Activated CD4-positive, alpha-beta T cell treated with anti-CD3 and anti-CD28 coated beads for 24 hours (primary cell): ENCODE data around the gene PRKCB.

Source experiments
- DNase-seq, 2 donors: peaks; one replicate each; pipeline ENCODE4 v3.0.0-alpha.2; 2020; ENCODE audit warnings: low read depth in 2 of 2

PRKCB gene

DNA sequence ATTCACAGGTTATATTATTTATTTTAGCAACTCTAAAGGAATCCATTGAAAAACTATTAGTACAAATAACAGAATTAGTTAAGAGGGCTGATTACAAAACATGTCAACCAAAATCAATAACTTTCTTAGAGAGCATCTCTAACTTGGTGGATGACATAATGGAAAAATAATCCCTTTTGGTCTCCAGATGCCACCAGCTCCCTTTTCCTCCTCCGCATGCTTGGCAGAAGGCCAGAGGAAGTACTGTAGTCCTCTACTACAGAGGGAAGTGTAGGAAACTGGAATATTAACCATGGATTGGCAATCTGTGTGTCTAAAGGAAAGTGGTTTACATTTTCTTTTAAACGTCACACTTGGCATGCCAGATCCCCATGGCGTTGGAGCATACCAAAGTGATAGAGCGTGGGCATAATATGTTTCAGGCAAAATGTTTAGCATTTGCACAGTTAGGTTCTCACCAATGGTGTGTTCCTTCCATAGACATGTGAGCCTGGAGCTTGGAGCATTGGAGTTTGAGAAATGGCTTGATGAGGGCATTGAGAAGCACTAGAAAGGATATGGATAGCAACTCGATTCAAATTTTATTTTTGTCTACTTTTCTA is 106.3 kb downstream of the PRKCB start:
- no peak for DNase-seq

DNA sequence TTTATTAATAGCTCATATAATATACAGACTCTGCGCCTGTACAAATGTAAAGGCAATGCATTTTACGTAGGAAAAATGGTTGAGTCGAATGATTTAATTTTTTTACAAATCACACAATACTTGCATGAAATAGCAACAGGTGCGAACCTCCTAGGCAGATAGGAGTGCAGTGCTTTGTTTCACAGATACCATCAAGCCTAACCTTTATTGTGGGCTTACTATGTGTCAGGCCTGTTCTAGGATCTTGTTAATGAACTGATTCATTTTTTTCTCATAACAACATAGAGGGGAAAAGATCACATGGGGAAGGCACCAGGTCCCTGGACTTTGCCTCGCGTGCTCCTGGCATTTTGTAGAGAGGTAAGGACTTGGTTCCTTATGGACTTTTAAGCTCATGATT is 107.8 kb downstream of the PRKCB start:
- no peak for DNase-seq

DNA sequence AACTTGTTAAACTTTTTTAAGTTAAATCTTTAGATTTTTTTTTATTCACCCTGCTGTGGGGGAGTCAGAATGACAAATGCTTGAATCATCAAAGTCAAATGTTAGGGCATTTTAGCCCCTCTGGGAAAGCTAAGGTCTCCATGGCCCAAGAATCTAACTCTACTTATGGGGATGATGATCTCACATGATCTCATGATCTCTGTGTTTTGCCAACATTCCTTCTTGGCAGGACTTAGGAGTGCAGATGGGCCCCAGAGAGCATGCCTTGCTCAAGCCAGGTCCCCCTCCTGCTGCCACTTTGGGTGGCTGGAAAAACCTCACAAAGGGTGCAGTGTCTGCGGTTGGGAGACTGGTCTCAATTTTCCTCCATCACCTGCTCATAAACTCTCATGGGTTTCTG is 108.6 kb downstream of the PRKCB start:
- DNase-seq = no peak

DNA sequence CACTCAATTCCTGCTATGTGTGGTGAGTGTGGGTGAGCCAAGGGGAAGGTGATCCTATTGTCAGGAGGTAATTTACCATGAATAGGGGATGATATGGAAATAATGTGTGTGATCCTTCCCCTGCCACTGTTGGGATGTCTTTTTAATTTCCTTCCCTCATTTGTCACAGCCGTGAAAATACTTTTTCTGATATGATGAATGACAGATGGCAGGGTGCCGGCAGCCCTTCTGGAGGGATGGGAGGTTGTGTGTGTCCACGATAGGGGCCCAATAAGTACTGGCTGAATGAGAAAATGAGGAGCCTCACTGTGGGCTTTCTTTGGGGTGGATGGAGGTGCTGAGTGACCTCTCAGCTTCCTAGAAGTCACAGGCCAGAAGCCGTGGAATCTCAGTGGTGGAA is 109.5 kb downstream of the PRKCB start:
- no peak for DNase-seq

DNA sequence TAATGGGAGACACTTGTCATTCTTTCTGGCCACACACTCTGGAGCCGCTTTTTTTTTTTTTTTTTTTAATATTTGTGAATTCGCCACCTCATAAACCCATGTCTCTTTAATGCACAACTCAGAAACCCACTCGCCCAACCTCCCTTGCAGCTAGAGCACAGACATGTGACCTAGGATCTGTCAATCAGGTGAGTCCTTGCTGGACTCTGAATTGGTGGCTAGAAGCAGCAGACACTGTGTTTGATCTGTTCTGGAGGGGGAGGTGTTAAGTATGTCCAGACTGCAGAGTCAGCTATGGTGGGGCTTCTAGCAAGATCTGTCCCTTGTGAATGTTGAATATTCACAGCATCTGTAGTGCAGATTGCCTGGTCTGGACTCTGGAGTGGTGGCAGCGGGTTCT is 112.1 kb downstream of the PRKCB start:
- DNase-seq = no peak

DNA sequence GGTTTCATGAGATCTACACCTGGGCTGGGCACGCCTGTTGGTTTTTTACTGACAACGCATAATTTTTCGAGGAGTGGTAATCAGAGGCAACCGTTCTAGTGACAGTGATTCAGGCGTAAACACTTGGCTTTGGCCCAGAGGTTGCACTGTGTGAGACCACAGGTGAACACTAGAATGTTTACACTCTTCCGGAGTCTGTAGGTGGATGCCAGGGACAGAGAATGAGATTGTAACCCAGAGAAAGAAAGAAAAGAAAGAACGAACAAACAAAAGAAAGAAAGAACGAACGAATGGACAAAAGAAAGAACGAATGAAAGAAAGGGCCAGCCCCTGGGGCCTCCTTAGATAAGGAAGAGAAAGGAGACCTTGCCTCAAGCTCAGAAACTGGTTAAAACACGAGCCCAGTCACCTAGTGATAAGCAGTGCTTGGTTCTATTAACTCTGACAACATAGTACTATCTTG is 113.2 kb downstream of the PRKCB start:
- DNase-seq = no peak

DNA sequence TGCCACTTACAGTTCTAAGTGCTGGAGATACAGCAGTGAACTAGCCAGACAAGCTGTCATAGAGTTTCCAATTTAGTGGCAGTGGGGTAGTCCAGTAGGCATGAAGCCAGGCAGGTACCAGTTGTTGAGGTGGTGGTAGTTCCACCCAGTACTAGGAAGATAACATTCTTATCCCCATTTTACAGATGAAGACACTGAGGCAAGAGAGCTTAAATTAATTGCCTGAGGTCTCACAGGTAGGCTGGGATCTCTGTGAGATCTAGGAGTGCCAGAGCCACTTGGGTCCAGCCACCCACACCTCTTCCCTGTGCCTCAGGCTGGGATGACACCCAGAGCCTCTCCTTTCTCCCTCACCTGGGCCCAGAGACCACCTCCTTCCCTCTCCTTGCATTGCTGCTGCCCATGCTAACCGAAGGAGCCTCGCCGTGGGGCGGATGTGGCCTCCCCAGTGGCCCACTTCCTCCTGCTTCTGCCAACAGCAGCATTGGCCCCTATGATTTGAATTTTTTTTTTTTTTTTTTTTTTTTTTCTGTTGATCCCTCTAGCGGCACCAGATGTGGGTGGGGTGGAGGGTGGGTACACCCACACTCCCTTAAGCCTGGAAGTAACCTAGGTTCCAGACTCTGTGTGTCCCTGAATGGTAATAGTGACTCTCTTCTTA is 114.0 kb downstream of the PRKCB start:
- no peak for DNase-seq

DNA sequence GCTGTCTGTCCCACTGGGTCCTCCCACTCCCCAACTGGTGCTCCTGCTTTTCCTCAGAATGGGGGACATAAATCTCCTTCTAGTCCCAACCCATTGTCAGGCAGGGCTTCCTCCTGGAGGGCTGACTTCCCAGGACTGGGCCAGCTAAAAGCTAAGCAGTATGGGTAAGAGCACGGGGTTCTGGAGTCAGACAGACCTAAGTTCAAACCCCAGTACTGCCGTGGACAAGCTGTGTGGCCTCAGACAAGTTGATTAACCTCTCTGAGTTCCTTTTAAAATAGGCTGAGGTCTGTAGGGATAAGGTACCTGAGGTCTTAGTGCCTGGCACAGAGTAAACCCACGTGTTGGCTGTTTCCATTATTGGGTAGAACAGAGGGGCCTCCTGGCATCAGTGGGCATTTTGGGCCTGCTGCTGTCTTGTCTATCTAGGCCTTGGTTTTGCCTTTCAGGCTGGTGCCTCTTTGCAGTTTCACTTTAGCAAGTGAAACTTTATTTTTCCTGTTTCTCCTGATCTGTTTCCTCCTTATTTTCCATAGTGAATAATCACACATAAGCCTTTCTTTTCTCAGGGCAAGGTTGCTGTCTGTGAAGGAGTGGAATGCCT is 114.6 kb downstream of the PRKCB start:
- no peak for DNase-seq

DNA sequence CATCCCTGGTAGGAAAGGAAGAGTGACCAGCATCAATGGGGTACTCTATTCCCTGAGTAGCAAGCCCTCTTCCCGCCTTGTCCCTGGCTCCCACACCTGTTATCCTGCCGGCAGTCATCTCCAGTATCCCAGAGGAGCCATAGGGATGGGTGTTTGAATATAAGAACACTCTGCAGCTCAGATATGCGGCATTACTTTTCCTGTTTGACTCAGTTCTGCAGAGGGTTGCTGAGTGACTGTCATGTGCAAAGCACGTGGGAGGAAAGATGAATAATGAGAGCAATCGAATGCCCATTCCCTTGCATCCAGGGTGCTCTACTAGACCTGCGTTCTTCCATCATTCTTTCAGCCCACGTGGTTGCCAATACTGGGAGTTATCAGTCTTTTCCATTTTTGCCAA is 115.1 kb downstream of the PRKCB start:
- no peak for DNase-seq

DNA sequence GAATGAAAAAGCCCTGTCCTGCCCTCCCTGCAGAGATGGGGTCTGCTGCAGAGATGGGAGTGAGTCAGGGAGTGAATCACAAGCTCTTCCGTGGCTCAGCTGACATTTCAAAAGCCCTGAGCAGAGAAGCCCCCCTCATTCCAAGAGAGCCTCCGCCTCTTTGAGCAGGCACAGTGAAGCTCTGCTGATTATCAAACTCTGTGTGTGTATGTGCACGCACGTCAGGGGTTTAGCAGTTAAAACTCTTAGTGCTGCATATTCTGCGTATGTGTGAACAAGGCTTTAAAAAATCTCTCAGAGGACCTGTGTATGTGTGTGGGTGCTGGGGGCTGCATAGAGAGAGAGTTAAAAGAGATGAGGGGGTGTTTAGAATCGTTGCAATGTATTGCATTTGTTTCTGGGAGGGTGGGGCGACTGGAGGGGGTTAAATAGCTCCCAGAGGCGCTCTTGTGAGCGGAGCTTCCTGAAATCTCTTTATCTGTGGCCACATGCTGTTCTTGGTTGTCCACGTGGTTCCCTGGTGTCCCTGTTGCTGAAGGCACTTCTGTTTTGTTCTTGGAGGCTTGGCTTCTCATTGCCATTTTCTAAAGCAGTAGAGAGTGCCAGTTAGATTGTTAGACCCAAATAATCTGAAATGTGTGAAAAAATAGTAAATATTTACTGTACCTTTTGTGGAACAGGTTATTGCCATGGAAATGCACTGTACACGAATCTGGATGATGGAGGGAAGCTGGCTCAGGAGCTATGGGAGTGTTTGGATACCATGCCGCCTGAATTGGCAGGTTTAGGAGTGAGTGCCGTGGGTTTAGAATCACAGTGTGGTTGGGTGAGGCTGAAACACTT is 116.6 kb downstream of the PRKCB start:
- no peak for DNase-seq

DNA sequence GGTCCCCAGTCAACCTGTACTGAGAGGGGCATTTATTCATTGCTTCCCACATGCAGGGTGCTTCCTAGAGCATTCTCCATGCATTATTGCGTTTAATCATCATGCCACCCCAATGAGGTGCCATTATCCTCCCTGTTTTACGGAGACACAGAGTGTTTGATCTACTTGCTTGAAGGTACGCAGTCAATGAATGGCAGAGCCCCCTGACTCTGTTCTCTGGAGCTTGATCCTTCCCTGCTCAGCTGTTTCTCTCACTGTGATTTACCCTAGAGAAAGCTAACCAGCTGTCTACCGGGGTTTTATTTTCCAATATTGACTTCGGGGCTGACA is 117.2 kb downstream of the PRKCB start:
- no peak for DNase-seq

DNA sequence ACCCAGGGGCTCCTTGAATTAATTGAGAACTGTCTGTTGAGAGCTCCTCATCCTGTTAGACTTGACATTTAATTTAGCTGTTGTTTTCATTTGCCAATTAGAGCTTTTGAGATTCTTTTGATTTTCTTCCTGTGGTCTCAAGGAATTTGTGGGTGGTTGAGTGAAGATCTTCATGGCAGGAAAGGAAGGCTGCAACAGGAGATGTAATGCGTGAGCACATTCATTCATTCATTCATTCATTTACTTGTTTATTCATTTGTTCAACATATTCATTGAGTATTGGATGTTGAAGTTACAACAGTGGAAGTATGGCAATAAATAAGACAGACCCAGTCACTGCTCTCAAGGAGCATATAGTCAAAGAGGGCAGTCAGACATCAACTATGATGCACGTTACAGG is 117.7 kb downstream of the PRKCB start:
- DNase-seq = no peak

DNA sequence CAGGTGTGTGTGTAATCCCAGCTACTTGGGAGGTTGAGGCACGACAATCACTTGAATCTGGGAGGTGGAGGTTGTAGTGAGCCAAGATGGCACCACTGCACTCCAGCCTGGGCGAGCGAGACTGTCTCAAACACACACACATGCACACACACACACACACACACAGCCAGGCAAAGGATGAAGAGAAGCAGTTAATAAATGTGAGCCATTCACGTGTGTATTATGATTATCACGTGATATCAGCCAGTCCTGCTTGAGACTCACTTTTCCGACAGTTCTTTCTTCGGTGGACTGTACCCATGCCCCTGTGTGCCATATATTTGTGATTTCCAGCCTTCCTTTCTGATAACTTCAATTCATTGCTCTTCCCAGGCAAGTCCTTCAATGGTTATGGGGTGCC is 119.3 kb downstream of the PRKCB start:
- DNase-seq = no peak

DNA sequence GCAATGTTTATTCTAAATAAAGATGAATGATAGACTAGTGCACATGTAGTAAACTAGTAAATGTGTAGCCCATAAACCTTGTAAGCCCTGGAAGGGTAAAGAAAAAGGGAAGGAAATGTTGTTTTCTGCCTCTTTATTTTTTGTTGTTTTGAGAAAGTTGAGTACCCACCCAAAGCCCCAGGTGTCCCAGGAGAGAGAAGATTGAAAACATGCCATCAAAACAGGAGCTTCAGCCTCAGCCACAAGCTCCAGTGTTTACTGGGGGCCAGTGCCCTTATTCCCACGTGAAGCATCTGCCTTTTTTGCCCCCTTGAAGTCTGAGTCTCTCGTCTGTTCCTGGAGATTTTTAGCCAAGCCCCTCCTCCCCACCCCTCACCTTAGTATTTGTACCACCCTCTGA is 121.5 kb downstream of the PRKCB start:
- DNase-seq = no peak

DNA sequence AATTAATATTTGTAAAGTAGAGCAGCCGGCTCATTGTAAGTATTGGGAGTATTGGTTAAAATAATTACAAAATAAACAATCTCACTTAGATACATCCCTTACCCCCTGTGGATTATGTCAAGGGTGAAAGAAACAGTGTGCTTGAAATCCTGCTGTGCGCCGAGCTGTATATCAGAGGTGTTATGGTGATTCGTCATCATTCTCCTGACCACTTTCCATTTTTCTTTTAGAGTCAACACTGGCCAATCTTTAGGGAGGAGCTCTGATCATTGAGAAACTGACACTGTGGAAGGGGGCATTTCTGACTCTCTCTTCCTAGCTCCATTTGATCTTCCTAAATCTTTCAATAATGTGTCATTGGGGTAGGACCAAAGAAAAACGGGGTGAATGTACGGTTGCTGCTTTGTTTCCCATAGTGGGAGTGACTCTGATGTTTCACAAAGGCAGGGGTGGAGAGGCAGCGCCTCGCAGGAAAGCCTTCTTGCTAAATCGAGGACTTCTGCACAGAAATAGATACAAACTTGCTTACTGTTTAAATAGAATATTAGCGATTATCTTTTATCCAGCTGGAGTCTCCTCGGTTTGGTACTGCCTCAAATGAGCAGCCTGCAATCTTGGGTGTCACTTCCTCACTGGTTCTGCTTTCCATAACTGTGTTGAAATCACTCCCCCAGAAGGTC is 123.4 kb downstream of the PRKCB start:
- no peak for DNase-seq

DNA sequence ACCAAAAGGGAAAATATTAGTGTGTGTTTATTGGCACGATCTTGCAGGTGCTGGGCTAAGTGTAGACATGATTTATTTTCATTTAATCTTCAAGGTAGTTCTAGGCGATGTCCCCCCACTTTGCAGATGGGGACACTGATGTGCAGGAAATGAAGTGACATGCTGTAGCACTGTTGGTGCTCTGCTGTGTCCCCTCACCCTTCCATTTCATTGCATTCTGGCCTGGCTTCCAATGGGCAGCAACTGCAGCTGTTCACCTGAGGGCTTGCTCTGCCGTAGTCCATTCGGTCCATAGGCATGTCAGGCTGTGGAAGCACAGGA is 123.9 kb downstream of the PRKCB start:
- no peak for DNase-seq

DNA sequence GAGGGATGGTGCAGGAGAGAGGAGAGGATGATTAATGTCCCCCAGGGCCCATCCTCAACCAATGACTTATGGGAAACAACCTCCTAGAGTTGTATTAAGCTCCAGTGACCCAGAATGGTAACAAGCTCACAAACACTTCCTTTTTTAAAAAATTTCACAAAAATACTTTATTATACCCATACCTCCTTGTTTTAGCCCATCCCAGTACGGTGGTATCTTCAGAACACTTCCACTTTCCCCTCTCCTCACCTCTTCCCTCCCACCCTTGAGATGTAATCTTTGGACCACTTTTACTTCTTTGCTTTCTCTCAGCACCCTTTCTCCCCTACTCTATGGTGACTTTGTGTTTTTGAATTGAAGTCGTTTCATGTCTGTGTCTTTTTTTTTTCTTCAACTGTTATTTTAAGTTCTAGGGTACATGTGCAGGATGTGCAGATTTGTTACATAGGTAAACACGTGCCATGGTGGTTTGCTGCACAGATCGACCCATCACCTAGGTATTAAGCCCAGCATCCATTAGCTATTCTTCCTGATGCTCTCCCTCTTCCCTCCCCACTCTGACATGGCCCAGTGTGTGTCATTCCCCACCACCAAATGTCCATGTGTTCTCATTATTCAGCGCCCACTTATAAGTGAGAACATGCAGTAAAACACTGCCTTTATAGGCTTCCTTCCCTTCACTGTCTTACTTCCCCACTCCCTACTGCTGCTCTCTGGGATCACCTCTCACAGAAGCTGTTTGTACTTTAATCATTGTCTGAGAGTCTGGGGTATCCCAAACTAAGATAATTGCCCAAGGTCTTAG is 124.5 kb downstream of the PRKCB start:
- DNase-seq = no peak

DNA sequence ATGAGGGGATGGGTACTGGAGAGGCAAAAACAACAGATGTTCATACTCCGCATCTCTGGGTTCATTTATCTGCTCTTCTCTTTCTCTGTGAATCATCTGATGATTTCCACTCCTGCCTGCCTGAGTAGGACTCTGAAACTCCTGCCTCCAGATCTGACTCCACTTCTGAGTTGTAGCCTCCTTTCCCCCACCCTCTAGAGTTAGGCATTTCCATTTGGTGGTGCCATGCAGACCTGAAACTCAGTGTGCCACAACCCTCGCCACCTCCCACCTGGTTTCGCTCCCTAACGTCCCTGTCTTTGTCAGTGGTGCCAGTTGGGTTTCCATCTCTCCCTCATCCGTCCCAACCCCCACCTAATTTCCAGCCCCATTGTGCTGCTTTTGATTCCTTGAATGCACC is 126.2 kb downstream of the PRKCB start:
- peak; percentile 42 to 59 for DNase-seq

DNA sequence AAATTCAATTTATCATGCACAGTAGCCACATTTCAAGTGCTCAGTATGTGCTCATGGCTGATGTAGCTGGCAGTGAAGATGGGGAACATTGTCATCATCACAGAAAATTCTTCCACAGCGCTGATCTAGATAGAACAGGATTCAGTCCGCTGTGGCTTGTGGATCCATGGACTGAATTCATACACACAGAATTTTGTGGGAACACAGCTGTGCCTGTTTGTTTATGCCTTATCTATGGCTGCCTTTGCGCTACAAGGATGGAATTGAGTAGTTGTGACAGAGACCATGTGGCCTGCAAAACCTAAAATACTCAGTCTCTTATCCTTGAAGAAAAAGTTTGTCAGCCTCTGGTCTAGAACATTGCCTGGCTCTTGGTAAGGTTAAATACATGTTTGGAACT is 128.4 kb downstream of the PRKCB start:
- DNase-seq = no peak

DNA sequence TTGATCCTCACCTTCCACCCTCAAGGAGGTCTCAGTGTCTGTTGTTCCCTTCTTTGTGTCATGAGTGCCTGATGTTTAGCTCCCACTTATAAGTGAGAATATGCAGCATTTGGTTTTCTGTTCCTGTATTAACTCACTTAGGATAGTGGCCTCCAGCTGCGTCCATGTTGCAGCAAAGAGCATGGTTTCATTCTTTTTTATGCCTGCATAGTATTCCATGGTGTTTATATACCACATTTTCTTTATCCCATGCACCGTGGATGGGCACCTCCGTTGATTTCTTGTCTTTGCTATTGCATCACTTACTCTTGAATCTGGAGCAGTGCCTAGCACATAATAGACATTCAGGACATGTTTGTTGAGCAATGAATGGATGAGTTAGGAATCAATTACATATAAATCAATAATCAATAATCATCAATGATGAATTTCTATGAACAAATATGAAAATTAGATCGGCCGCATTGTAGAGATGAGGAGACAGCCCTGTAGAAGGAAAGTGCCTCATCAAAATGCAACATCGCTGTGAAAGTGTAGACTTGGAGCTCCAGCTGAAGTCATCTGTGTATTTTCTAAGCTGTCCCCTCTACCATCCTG is 129.5 kb downstream of the PRKCB start:
- DNase-seq = no peak
